Ishikawa (cell line): ENCODE measurements around the gene VDR.

Experiments
- CREB1 ChIP-seq: IDR thresholded peaks from 2 replicates; pipeline ENCODE4 v1.6.1; 2012; ENCODE audit warnings: low read depth
- EGR1 ChIP-seq: IDR thresholded peaks from 2 replicates; pipeline ENCODE4 v1.6.1; 2012
- RAD21 ChIP-seq: IDR thresholded peaks from 2 replicates; pipeline ENCODE4 v1.6.1; 2012; ENCODE audit warnings: low read depth
- REST ChIP-seq: IDR thresholded peaks from 2 replicates; pipeline ENCODE4 v1.6.1; 2012; ENCODE audit warnings: low read depth, mild to moderate bottlenecking

- TF ChIP-seq CREB1: no peak
- no peak for TF ChIP-seq RAD21
- no peak for TF ChIP-seq REST
- TF ChIP-seq EGR1: no peak
These were observed 102.9 kb downstream of the VDR start for GRCh38 chr12:47801904-47802246.
